Nephron (organoid): ENCODE results near the gene FAM13A.

Source experiments
- H3K27ac Mint-ChIP-seq, 3 experiments: 2 replicates each; pipeline ENCODE4 v1.8.0; 2020; ENCODE audit warnings: mixed read lengths in 3 of 3, mild to moderate bottlenecking in 2 of 3, moderate library complexity in 1 of 3
- H3K27me3 Mint-ChIP-seq: 2 replicates; pipeline ENCODE4 v1.8.0; 2021; ENCODE audit warnings: low read depth, mild to moderate bottlenecking, moderate library complexity, mixed read lengths
- H3K36me3 Mint-ChIP-seq: 2 replicates; pipeline ENCODE4 v1.8.0; 2020; ENCODE audit warnings: low read depth, mixed read lengths
- H3K4me1 Mint-ChIP-seq: 2 replicates; pipeline ENCODE4 v1.8.0; 2020; ENCODE audit warnings: mixed read lengths
- H3K4me3 Mint-ChIP-seq, 3 experiments: 2 replicates each; pipeline ENCODE4 v1.8.0; 2020; ENCODE audit warnings: mild to moderate bottlenecking in 3 of 3, mixed read lengths in 3 of 3, moderate library complexity in 2 of 3
- H3K9me3 Mint-ChIP-seq: 2 replicates; pipeline ENCODE4 v1.8.0; 2020; ENCODE audit warnings: mixed read lengths
- CTCF ChIP-seq, 3 experiments: fragments of 200-600 bp; sonication (generic); IDR thresholded peaks; one replicate each; pipeline ENCODE4 v1.5.0; 2021; ENCODE audit warnings: antibody characterized with exemption in 3 of 3; ENCODE audit not compliant: unreplicated experiment in 3 of 3

Gene FAM13A

GRCh38 chr4:89078300-89078699 lies 21.3 kb upstream of the FAM13A start:
- no peak for TF ChIP-seq CTCF (IDR thresholded peaks at IDR 0.05; ENCODE audit: unreplicated experiment in 3 of 3)
- Mint-ChIP-seq H3K27me3 (no peaks in the 10 kb centered on the region), H3K4me1 (peaks cover 4% of the 10 kb centered on the region), H3K4me3 (no peak overlapping the region), H3K36me3 (peaks cover 4% of the 10 kb centered on the region), H3K27ac (no peak overlapping the region), H3K9me3 (peaks cover 31% of the 10 kb centered on the region)

- no peak for TF ChIP-seq CTCF (IDR thresholded peaks at IDR 0.05; ENCODE audit: unreplicated experiment in 3 of 3)
- H3K4me3 Mint-ChIP-seq, result no peak overlapping the region
- peaks cover 4% of the 10 kb centered on the region for H3K36me3 Mint-ChIP-seq
- peaks cover 10% of the 10 kb centered on the region for H3K4me1 Mint-ChIP-seq
- H3K27ac Mint-ChIP-seq, result no peak overlapping the region
- H3K27me3 Mint-ChIP-seq, result no peaks in the 10 kb centered on the region
- H3K9me3 Mint-ChIP-seq, result peaks cover 28% of the 10 kb centered on the region
Measured at GRCh38 chr4:89077761-89078160, 20.8 kb upstream of the FAM13A start.

- H3K9me3 Mint-ChIP-seq, result peaks cover 12% of the 10 kb centered on the region
- H3K36me3 Mint-ChIP-seq, result peaks cover 4% of the 10 kb centered on the region
- no peaks in the 10 kb centered on the region for H3K27me3 Mint-ChIP-seq
- H3K4me1 Mint-ChIP-seq, result peaks cover 14% of the 10 kb centered on the region
- TF ChIP-seq CTCF (IDR thresholded peaks at IDR 0.05; ENCODE audit: unreplicated experiment in 3 of 3), result no peak
- H3K27ac Mint-ChIP-seq, result no peak overlapping the region
- no peak overlapping the region for H3K4me3 Mint-ChIP-seq
Measured at GRCh38 chr4:89072921-89073320, 15.9 kb upstream of the FAM13A start.

- H3K4me1 Mint-ChIP-seq, result peaks cover 14% of the 10 kb centered on the region
- no peaks in the 10 kb centered on the region for H3K27me3 Mint-ChIP-seq
- no peak overlapping the region for H3K4me3 Mint-ChIP-seq
- no peak overlapping the region for H3K27ac Mint-ChIP-seq
- no peaks in the 10 kb centered on the region for H3K36me3 Mint-ChIP-seq
- peaks cover under 1% of the 10 kb centered on the region for H3K9me3 Mint-ChIP-seq
- no peak for TF ChIP-seq CTCF (IDR thresholded peaks at IDR 0.05; ENCODE audit: unreplicated experiment in 3 of 3)
Measured at GRCh38 chr4:89071311-89071710, 14.3 kb upstream of the FAM13A start.

- Mint-ChIP-seq H3K27ac (no peak overlapping the region), H3K27me3 (no peaks in the 10 kb centered on the region), H3K36me3 (no peaks in the 10 kb centered on the region), H3K4me1 (peaks cover 14% of the 10 kb centered on the region), H3K4me3 (no peak overlapping the region), H3K9me3 (no peaks in the 10 kb centered on the region)
- TF ChIP-seq CTCF (IDR thresholded peaks at IDR 0.05; ENCODE audit: unreplicated experiment in 3 of 3), result no peak
Measured at GRCh38 chr4:89070041-89070440, 13.1 kb upstream of the FAM13A start.

GRCh38 chr4:89069481-89069880 lies 12.5 kb upstream of the FAM13A start:
- Mint-ChIP-seq H3K36me3 (no peaks in the 10 kb centered on the region), H3K9me3 (peaks cover 2% of the 10 kb centered on the region)
- no peak for TF ChIP-seq CTCF (IDR thresholded peaks at IDR 0.05; ENCODE audit: unreplicated experiment in 3 of 3)

More at GRCh38 chr4:89069481-89069880, 12.5 kb upstream of the FAM13A start:
- H3K27ac Mint-ChIP-seq, result no peak overlapping the region
- H3K27me3 Mint-ChIP-seq, result no peaks in the 10 kb centered on the region
- peaks cover 14% of the 10 kb centered on the region for H3K4me1 Mint-ChIP-seq
- H3K4me3 Mint-ChIP-seq, result no peak overlapping the region
